ENCODE data around the gene SRCAP.

The SRCAP gene

DNA sequence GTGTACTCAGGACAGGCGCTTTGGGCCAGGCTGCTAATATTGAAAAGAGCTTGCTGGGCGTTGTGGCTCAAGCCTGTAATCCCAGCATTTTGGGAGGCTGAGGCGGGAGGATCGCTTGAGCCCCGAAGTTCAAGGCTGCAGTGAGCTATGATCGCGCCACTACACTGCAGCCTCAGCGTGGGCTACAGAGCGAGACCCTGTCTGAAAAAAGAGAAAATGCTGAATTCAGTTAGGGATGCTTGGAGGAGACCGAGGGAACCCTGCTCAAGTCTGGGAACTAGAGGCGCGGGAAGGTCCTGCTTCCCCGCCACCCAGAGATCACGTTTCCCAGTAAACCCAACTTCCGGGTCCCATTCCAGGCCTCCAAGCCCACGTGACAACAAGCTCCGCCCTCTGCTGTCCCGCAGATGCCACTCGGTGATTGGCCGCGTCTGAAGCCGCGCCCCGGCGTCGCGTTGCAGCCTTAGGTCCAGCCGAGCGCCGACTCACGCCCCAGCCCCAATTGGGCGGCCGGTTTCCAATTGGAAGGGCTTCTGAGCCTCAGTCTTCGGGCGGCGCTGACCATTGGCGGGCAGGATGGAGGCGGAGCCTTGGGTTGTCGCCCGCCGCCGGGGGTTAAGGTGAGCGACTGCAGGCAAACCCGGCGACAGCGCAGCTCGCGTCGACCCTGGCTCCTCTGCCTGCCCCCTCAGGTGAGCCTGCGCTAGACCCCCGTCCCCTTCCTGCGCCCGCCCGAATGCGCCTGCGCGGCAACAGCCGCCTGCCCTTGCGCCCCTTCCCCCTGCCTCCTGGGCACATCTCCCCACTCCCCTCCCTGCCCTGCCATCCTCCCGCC is 49.0 kb downstream of the SRCAP start, which contains the start of gene PHKG2 (continued):
- TF ChIP-seq ZSCAN16 (tag by site-specific recombination; IDR thresholded peaks at IDR 0.05), result no peak
- no peak for TF ChIP-seq ZFP41 (tag by site-specific recombination; IDR thresholded peaks at IDR 0.05; ENCODE audit: borderline replicate concordance)
- TF ChIP-seq GFI1B (tag by site-specific recombination; IDR thresholded peaks at IDR 0.05), result no peak
- no peak for TF ChIP-seq ZNF211 (tag by site-specific recombination; IDR thresholded peaks at IDR 0.05; ENCODE audit: low read depth)
- no peak; the same call in 1 of the 2 replicates for TF ChIP-seq ZNF639 (tag by site-specific recombination; IDR thresholded peaks at IDR 0.05)
- no peak for TF ChIP-seq MYNN (tag by site-specific recombination; IDR thresholded peaks at IDR 0.05; ENCODE audit: borderline replicate concordance)
- no peak for TF ChIP-seq ZNF416 (tag by site-specific recombination; IDR thresholded peaks at IDR 0.05)
- no peak for TF ChIP-seq ZNF626 (tag by site-specific recombination; IDR thresholded peaks at IDR 0.05)
- TF ChIP-seq, protein P1, sequence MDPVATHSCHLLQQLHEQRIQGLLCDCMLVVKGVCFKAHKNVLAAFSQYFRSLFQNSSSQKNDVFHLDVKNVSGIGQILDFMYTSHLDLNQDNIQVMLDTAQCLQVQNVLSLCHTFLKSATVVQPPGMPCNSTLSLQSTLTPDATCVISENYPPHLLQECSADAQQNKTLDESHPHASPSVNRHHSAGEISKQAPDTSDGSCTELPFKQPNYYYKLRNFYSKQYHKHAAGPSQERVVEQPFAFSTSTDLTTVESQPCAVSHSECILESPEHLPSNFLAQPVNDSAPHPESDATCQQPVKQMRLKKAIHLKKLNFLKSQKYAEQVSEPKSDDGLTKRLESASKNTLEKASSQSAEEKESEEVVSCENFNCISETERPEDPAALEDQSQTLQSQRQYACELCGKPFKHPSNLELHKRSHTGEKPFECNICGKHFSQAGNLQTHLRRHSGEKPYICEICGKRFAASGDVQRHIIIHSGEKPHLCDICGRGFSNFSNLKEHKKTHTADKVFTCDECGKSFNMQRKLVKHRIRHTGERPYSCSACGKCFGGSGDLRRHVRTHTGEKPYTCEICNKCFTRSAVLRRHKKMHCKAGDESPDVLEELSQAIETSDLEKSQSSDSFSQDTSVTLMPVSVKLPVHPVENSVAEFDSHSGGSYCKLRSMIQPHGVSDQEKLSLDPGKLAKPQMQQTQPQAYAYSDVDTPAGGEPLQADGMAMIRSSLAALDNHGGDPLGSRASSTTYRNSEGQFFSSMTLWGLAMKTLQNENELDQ (tag by site-specific recombination; IDR thresholded peaks at IDR 0.05; ENCODE audit: low read depth), result no peak
- TF ChIP-seq ZNF785 (tag by site-specific recombination; IDR thresholded peaks at IDR 0.05), result no peak
- no peak for TF ChIP-seq ZNF248 (tag by site-specific recombination; IDR thresholded peaks at IDR 0.05)
- TF ChIP-seq SALL2 (tag by site-specific recombination; IDR thresholded peaks at IDR 0.05; ENCODE audit: borderline replicate concordance), result no peak
- peak; percentile 74; the same call in 1 of the 2 replicates for TF ChIP-seq ZNF629 (tag by site-specific recombination; IDR thresholded peaks at IDR 0.05)
- peak; percentile 22; the same call in 1 of the 2 replicates for TF ChIP-seq ZNF660 (tag by site-specific recombination; IDR thresholded peaks at IDR 0.05)
- no peak for TF ChIP-seq ZNF148 (tag by site-specific recombination; IDR thresholded peaks at IDR 0.05; ENCODE audit: borderline replicate concordance)
- peak; percentile 93 for TF ChIP-seq IKZF3 (tag by site-specific recombination; IDR thresholded peaks at IDR 0.05)
- no peak for TF ChIP-seq ZNF530 (tag by site-specific recombination; IDR thresholded peaks at IDR 0.05; ENCODE audit: low read depth)
- TF ChIP-seq ZNF701 (tag by site-specific recombination; IDR thresholded peaks at IDR 0.05), result no peak
- no peak for TF ChIP-seq MZF1 (tag by site-specific recombination; IDR thresholded peaks at IDR 0.05; ENCODE audit: borderline replicate concordance)
- TF ChIP-seq ZNF10 (tag by site-specific recombination; IDR thresholded peaks at IDR 0.05), result no peak
- TF ChIP-seq SP2 (tag by site-specific recombination; IDR thresholded peaks at IDR 0.05), result peak; percentile 100
- no peak for TF ChIP-seq ZNF214 (tag by site-specific recombination; IDR thresholded peaks at IDR 0.05; ENCODE audit: borderline replicate concordance)
- TF ChIP-seq ZNF2 (tag by site-specific recombination; IDR thresholded peaks at IDR 0.05), result peak; percentile 90
- no peak for TF ChIP-seq REPIN1 (tag by site-specific recombination; IDR thresholded peaks at IDR 0.05; ENCODE audit: low read depth)
- TF ChIP-seq ZNF670 (tag by site-specific recombination; IDR thresholded peaks at IDR 0.05; ENCODE audit: low read depth), result no peak
- no peak for TF ChIP-seq ZFP3 (tag by site-specific recombination; IDR thresholded peaks at IDR 0.05; ENCODE audit: low read depth)
- no peak for TF ChIP-seq ZNF830 (tag by site-specific recombination; IDR thresholded peaks at IDR 0.05; ENCODE audit: low read depth)
- no peak for TF ChIP-seq ZNF169 (tag by site-specific recombination; IDR thresholded peaks at IDR 0.05)
- peak; percentile 74; the same call in 1 of the 2 replicates for TF ChIP-seq ZNF792 (tag by site-specific recombination; IDR thresholded peaks at IDR 0.05)
- TF ChIP-seq ZNF37A (tag by site-specific recombination; IDR thresholded peaks at IDR 0.05), result no peak
- no peak for TF ChIP-seq ZNF558 (tag by site-specific recombination; IDR thresholded peaks at IDR 0.05)
- TF ChIP-seq ZNF426 (tag by site-specific recombination; IDR thresholded peaks at IDR 0.05), result no peak
- peak; percentile 95 for TF ChIP-seq ZNF335 (tag by site-specific recombination; conservative IDR thresholded peaks at IDR 0.05)
- peak; percentile 81 for TF ChIP-seq KLF16 (tag by site-specific recombination; IDR thresholded peaks at IDR 0.05)
- TF ChIP-seq ZNF510 (tag by site-specific recombination; IDR thresholded peaks at IDR 0.05; ENCODE audit: insufficient replicate concordance), result no peak

Measured in HEK293 (cell line).